Kidney epithelial cell (primary cell): Measurements from ENCODE around the gene TCTN3. TPM values are rescaled to one million over a fixed set of nuclear protein-coding genes. Genes with fewer than 3 reads are reported as not detected.

Experiments
- DNase-seq: peaks from one replicate; pipeline ENCODE4 v3.0.0-alpha.2; 2010; ENCODE audit warnings: low read depth
- H3K27me3 ChIP-seq: 2 replicates; pipeline ENCODE4 v1.6.0; 2011; ENCODE audit warnings: low read length; ENCODE audit not compliant: control insufficient read depth, insufficient read depth
- H3K36me3 ChIP-seq: 2 replicates; pipeline ENCODE4 v1.5.1; 2011; ENCODE audit warnings: low read length; ENCODE audit not compliant: control insufficient read depth, insufficient read depth
- H3K4me3 ChIP-seq: 2 replicates; pipeline ENCODE4 v1.5.1; 2011; ENCODE audit warnings: low read depth, mild to moderate bottlenecking, control low read depth, low read length
- total RNA-seq: library from RNA; depleted of rRNA; stranded (reverse); fragments of >200 nt; gene quantifications from 2 replicates; pipeline ENCODE4 v1.2.3, GENCODE V29; 2015
- TF ChIP-seq, protein P1 (sequence below): IDR thresholded peaks from 2 replicates; pipeline ENCODE4 v1.5.1; 2011; ENCODE audit warnings: mild to moderate bottlenecking, moderate library complexity, low read length, control low read depth, inconsistent platforms; ENCODE audit not compliant: insufficient read depth, poor library complexity, severe bottlenecking

Gene TCTN3
- total RNA-seq, 1 donor from 2014 or later: 45.0 TPM

- TF ChIP-seq, protein P1, sequence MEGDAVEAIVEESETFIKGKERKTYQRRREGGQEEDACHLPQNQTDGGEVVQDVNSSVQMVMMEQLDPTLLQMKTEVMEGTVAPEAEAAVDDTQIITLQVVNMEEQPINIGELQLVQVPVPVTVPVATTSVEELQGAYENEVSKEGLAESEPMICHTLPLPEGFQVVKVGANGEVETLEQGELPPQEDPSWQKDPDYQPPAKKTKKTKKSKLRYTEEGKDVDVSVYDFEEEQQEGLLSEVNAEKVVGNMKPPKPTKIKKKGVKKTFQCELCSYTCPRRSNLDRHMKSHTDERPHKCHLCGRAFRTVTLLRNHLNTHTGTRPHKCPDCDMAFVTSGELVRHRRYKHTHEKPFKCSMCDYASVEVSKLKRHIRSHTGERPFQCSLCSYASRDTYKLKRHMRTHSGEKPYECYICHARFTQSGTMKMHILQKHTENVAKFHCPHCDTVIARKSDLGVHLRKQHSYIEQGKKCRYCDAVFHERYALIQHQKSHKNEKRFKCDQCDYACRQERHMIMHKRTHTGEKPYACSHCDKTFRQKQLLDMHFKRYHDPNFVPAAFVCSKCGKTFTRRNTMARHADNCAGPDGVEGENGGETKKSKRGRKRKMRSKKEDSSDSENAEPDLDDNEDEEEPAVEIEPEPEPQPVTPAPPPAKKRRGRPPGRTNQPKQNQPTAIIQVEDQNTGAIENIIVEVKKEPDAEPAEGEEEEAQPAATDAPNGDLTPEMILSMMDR: no peak
- DNase-seq: no peak
- Histone ChIP-seq H3K36me3 (no peaks in the 10 kb centered on the region), H3K27me3 (no peaks in the 10 kb centered on the region), H3K4me3 (no peak overlapping the region)
These were observed 29.2 kb downstream of the TCTN3 start for GRCh38 chr10:95664543-95664942.

GRCh38 chr10:95663496-95663895, 30.2 kb downstream of the TCTN3 start:
- Histone ChIP-seq H3K27me3 (no peaks in the 10 kb centered on the region), H3K36me3 (no peaks in the 10 kb centered on the region), H3K4me3 (no peak overlapping the region)
- no peak for DNase-seq
- TF ChIP-seq, protein P1: no peak

- Histone ChIP-seq H3K27me3 (no peaks in the 10 kb centered on the region), H3K36me3 (no peaks in the 10 kb centered on the region), H3K4me3 (no peak overlapping the region)
- DNase-seq: no peak
- TF ChIP-seq, protein P1: no peak
These were observed 31.9 kb downstream of the TCTN3 start for GRCh38 chr10:95661818-95662217.

- DNase-seq: peak; percentile 68
- TF ChIP-seq, protein P1: no peak
- Histone ChIP-seq H3K36me3 (no peaks in the 10 kb centered on the region), H3K27me3 (no peaks in the 10 kb centered on the region), H3K4me3 (no peak overlapping the region)
These were observed 33.4 kb downstream of the TCTN3 start for GRCh38 chr10:95660283-95660682.

GRCh38 chr10:95657250-95657649, 36.5 kb downstream of the TCTN3 start:
- no peak for DNase-seq
- Histone ChIP-seq H3K36me3 (no peaks in the 10 kb centered on the region), H3K4me3 (no peak overlapping the region), H3K27me3 (no peaks in the 10 kb centered on the region)
- TF ChIP-seq, protein P1: no peak
